GM13976 (cell line): Measurements from ENCODE around the gene HEXIM2.

Experiments used
- DNase-seq: peaks from one replicate; pipeline ENCODE4 v3.0.0; 2012; ENCODE audit warnings: low spot score
- CTCF ChIP-seq: IDR thresholded peaks from 2 replicates; pipeline ENCODE4 v1.5.1; 2012; ENCODE audit warnings: borderline replicate concordance, mild to moderate bottlenecking; ENCODE audit not compliant: insufficient read depth; ENCODE audit errors: extremely low read depth, missing control alignments, control extremely low read depth
- in situ Hi-C: fragments of 300-500 bp; cut with MboI; formaldehyde crosslinking; loops from one replicate; pipeline ENCODE4 v1.12.0; 2022; ENCODE audit warnings: low sequenced_read_pairs, mixed read lengths, inconsistent platforms; ENCODE audit not compliant: unreplicated experiment

The HEXIM2 gene

GRCh38 chr17:45144199-45145034, 17.3 kb upstream of the HEXIM2 start:
- peak; percentile 58 for DNase-seq
- in situ Hi-C loops = no loop called here
- no peak for TF ChIP-seq CTCF

GRCh38 chr17:45145035-45145389, 16.7 kb upstream of the HEXIM2 start:
- TF ChIP-seq CTCF = no peak
- DNase-seq = no peak
- in situ Hi-C loops = no loop called here

- no peak for DNase-seq
- in situ Hi-C loops = no loop called here
- no peak for TF ChIP-seq CTCF
These were observed 15.5 kb upstream of the HEXIM2 start for GRCh38 chr17:45146166-45146565.

- in situ Hi-C loops = no loop called here
- no peak for DNase-seq
- TF ChIP-seq CTCF = no peak
These were observed 15.1 kb upstream of the HEXIM2 start for GRCh38 chr17:45146592-45146889.

GRCh38 chr17:45146890-45147580, 14.6 kb upstream of the HEXIM2 start:
- in situ Hi-C loops = no loop called here
- TF ChIP-seq CTCF = no peak
- peak; percentile 73 for DNase-seq

GRCh38 chr17:45147581-45148182, 14.0 kb upstream of the HEXIM2 start:
- in situ Hi-C loops = no loop called here
- no peak for TF ChIP-seq CTCF
- peak; percentile 79 for DNase-seq
